Natural killer cell treated with Interleukin-12 subunit alpha and Interleukin-12 subunit beta and Interleukin-15 and Interleukin-18, amount 100 ng/mL, for 72 hours (primary cell): ENCODE results near the gene SSX3. TPM values are rescaled to one million over a fixed set of nuclear protein-coding genes. Genes with fewer than 3 reads are reported as not detected.
"Not testable (repeated sequence)": the region's sequence is repeated elsewhere in the genome, so short reads cannot be mapped to it uniquely, and the experiment has no call there.

Source experiments
- ATAC-seq, 2 donors: fragments of 150-1000 bp; cut with Tn5 transposase in 1 of 2; sonication (Bioruptor Pico), chemical (Tn5 transposase) in 1 of 2; 2 replicates each; pipeline ENCODE4 v1.10.0; 2021
- DNase-seq: peaks from one replicate; pipeline ENCODE4 v3.0.0; 2022; ENCODE audit warnings: low spot score
- H3K27ac Mint-ChIP-seq, 2 donors: 1 replicate in 1 of 2; 2 replicates in 1 of 2; pipeline ENCODE4 v1.8.0; 2022; ENCODE audit warnings: mixed read lengths in 2 of 2, mild to moderate bottlenecking in 1 of 2, moderate library complexity in 1 of 2
- H3K27me3 Mint-ChIP-seq, 2 donors: 1 replicate in 1 of 2; 2 replicates in 1 of 2; pipeline ENCODE4 v1.8.0; 2022; ENCODE audit warnings: mixed read lengths in 2 of 2
- H3K36me3 Mint-ChIP-seq: one replicate; pipeline ENCODE4 v1.8.0; 2022; ENCODE audit warnings: mixed read lengths
- H3K4me1 Mint-ChIP-seq, 2 donors: 1 replicate in 1 of 2; 2 replicates in 1 of 2; pipeline ENCODE4 v1.8.0; 2022; ENCODE audit warnings: low read depth in 2 of 2, mixed read lengths in 2 of 2, mild to moderate bottlenecking in 1 of 2
- H3K4me3 Mint-ChIP-seq: one replicate; pipeline ENCODE4 v1.8.0; 2022; ENCODE audit warnings: mixed read lengths
- H3K9me3 Mint-ChIP-seq: 2 replicates; pipeline ENCODE4 v1.8.0; 2022; ENCODE audit warnings: mixed read lengths
- total RNA-seq, 2 donors: library from RNA; stranded (reverse); gene quantifications; one replicate each; pipeline ENCODE4 v1.2.3, GENCODE V29; 2022

Gene SSX3, protein sequence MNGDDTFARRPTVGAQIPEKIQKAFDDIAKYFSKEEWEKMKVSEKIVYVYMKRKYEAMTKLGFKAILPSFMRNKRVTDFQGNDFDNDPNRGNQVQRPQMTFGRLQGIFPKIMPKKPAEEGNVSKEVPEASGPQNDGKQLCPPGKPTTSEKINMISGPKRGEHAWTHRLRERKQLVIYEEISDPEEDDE
- total RNA-seq: not detected

DNA sequence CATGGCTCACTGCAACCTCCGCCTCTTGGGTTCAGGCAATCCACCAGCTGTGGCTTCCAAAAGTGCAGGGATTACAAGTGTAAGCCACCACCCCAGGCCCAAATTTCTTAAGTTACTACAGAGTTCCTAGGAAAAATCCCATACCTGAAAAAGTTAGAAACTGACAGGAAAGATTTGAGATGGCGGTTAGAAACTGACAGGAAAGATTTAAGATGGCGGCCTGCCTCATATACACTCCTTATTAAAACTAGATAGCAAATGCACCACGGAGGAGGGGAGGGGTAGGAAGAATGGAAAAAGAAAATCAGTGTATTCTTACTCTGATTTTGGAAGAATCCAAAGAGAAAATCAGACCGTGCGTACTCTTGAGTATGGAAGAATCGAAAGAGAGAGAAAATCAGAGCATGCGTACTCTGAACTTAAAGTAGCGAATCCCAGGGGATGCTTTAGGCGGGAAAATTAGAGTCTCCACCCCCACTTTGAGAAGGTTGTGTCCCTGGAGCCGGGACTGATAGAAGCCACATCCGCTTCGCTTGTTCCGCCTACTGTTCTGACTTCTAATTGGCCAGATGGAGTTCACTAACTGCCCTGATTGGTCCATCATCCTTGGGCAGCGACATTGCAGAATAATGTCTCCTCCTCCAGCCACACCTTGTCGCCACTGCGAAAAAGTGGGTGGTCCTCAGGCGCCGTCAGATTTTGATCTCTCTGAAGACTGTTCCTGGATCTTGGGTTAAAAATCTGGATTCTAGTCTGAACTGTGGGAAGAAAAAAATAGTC is at the start of gene SSX3:
Gene SSX3, minus strand, starts transcription at position 389 of the 780 bp plus-strand sequence. CDS start 1,454 bp downstream, outside the sequence.
- not testable (repeated sequence) for H3K4me1 Mint-ChIP-seq
- peaks cover 0 to 14% of the 10 kb centered on the region in 2 donors for H3K27me3 Mint-ChIP-seq

GRCh38 chrX:48397825-48398224 is 41.3 kb upstream of the SSX3 start:
- not testable (repeated sequence) for H3K4me3 Mint-ChIP-seq, H3K27me3 Mint-ChIP-seq, H3K9me3 Mint-ChIP-seq, H3K36me3 Mint-ChIP-seq, H3K27ac Mint-ChIP-seq, ATAC-seq, H3K4me1 Mint-ChIP-seq
- peak; percentile 44 for DNase-seq

More for the DNA sequence above, at the start of gene SSX3:
- ATAC-seq, H3K36me3 Mint-ChIP-seq, H3K27ac Mint-ChIP-seq, DNase-seq, H3K9me3 Mint-ChIP-seq, H3K4me3 Mint-ChIP-seq: not testable (repeated sequence)

DNA sequence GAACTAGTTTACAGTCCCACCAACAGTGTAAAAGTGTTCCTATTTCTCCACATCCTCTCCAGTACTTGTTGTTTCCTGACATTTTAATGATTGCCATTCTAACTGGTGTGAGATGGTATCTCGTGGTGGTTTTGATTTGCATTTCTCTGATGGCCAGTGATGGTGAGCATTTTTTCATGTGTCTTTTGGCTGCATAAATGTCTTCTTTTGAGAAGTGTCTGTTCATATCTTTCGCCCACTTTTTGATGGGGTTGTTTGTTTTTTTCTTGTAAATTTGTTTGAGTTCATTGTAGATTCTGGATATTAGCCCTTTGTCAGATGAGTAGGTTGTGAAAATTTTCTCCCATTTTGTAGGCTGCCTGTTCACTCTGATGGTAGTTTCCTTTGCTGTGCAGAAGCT is 40.4 kb upstream of the SSX3 start:
- H3K36me3 Mint-ChIP-seq, ATAC-seq, H3K4me3 Mint-ChIP-seq, DNase-seq, H3K27me3 Mint-ChIP-seq, H3K9me3 Mint-ChIP-seq, H3K4me1 Mint-ChIP-seq, H3K27ac Mint-ChIP-seq: not testable (repeated sequence)

DNA sequence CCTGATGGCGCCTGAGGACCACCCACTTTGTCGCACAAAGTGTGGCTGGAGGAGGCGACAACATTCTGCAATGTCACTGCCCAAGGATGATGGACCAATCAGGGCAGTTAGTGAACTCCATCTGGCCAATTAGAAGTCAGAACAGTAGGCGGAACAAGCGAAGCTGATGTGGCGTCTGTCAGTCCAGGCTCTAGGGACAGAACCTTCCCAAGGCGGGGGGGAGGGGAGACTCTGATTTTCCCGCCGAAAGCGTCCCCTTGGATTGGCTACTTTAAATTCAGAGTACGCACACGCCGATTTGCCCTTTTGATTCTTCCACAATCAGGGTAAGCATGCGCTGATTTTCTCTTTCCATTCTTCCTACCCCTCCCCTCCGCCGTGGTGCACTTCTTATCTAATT is 26.7 kb upstream of the SSX3 start, which contains the start of gene SSX4:
Gene SSX4, plus strand, starts transcription at position 301 of the 400 bp plus-strand sequence. CDS start 515 bp downstream, outside the sequence.
- ATAC-seq, H3K27ac Mint-ChIP-seq, H3K9me3 Mint-ChIP-seq, H3K4me1 Mint-ChIP-seq, H3K27me3 Mint-ChIP-seq, H3K36me3 Mint-ChIP-seq, DNase-seq, H3K4me3 Mint-ChIP-seq: not testable (repeated sequence)

DNA sequence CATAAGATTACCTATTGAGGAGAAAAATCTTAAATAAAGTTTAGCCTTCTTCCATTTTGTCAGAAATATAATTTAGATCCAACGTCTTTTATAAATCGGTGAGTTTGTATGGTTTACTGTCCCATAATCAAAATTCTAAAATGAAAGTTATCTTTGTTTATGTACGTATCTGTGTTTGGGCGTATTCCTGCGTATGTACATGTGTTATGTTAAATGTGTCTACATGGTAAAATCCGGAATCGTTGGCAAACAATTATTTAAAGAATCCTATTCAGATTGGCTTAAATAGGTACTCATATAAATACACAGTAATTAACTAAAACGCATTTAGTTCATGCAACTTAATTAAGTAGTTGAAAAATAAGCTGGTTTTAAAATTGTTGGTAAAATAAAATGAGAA is 13.9 kb upstream of the SSX3 start:
- H3K27ac Mint-ChIP-seq, H3K36me3 Mint-ChIP-seq, DNase-seq, ATAC-seq, H3K9me3 Mint-ChIP-seq, H3K4me1 Mint-ChIP-seq, H3K27me3 Mint-ChIP-seq, H3K4me3 Mint-ChIP-seq: not testable (repeated sequence)

- not testable (repeated sequence) for H3K27me3 Mint-ChIP-seq, DNase-seq, H3K4me3 Mint-ChIP-seq, H3K4me1 Mint-ChIP-seq, H3K27ac Mint-ChIP-seq, H3K36me3 Mint-ChIP-seq, H3K9me3 Mint-ChIP-seq
- ATAC-seq: peak; percentile 65 to 72
Observed at GRCh38 chrX:48367717-48368408, 11.4 kb upstream of the SSX3 start.

DNA sequence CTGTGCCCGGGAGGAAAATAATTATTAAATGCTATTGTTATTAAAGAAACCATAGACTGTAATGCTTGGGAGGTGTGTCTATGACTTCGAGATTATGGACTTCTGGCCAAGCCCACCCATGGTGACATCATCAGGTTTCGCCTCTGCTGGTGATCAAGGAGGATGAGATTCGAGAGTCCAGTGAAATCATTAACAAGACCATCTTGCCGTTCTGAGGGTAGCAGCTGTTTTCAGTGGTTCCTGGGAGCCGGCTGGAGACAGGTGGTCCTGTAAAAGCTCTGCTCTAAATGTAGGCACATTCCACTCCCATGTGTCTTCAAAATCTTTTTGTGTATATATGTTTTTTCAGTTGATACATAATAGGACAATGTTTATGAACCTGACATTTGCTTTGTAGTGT is 2.8 kb upstream of the SSX3 start:
- H3K27me3 Mint-ChIP-seq, ATAC-seq, DNase-seq, H3K4me1 Mint-ChIP-seq, H3K9me3 Mint-ChIP-seq, H3K27ac Mint-ChIP-seq, H3K4me3 Mint-ChIP-seq, H3K36me3 Mint-ChIP-seq: not testable (repeated sequence)

DNA sequence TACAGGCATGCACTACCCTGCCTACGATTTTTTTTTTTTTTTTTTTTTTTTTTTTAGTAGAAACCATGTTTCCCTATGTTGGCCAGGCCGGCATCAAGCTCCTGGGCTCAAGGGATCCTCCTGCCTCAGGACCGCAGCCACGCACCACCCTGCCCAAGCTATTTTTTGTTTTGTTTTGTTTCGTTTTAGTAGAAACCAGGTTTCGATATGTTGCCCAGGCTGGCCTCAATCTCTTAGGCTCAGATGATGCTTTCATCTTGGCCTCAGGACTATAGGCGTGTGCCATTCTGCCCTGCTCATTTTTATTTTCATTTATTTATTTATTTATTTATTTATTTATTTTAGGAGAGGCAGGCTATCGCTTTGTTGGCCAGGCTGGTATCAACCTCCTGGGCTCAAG is 1.2 kb upstream of the SSX3 start:
- Mint-ChIP-seq H3K9me3 (no peaks in the 10 kb centered on the region), H3K4me1 (no peaks in the 10 kb centered on the region), H3K27me3 (peaks cover 0 to 10% of the 10 kb centered on the region in 2 donors), H3K4me3 (no peak overlapping the region), H3K27ac (no peak overlapping the region), H3K36me3 (no peaks in the 10 kb centered on the region)
- no peak for ATAC-seq
- no peak for DNase-seq

- H3K4me1 Mint-ChIP-seq, H3K36me3 Mint-ChIP-seq, DNase-seq, H3K4me3 Mint-ChIP-seq, H3K27me3 Mint-ChIP-seq, H3K27ac Mint-ChIP-seq, ATAC-seq, H3K9me3 Mint-ChIP-seq: not testable (repeated sequence)
Observed at GRCh38 chrX:48346059-48346458, 10.4 kb downstream of the SSX3 start.

GRCh38 chrX:48313996-48314395 is 42.5 kb downstream of the SSX3 start:
- not testable (repeated sequence) for H3K27ac Mint-ChIP-seq

GRCh38 chrX:48306175-48306574 is 50.3 kb downstream of the SSX3 start:
- H3K27me3 Mint-ChIP-seq: peaks cover 0 to 17% of the 10 kb centered on the region in 2 donors
- ATAC-seq (no peak), DNase-seq (no peak)
- no peaks in the 10 kb centered on the region for H3K9me3 Mint-ChIP-seq
- H3K36me3 Mint-ChIP-seq: no peaks in the 10 kb centered on the region
- no peaks in the 10 kb centered on the region for H3K4me1 Mint-ChIP-seq
- H3K27ac Mint-ChIP-seq: no peak overlapping the region
- H3K4me3 Mint-ChIP-seq: no peak overlapping the region

More at GRCh38 chrX:48313996-48314395, 42.5 kb downstream of the SSX3 start:
- H3K4me1 Mint-ChIP-seq, ATAC-seq, H3K9me3 Mint-ChIP-seq, H3K36me3 Mint-ChIP-seq, H3K4me3 Mint-ChIP-seq, DNase-seq: not testable (repeated sequence)
- H3K27me3 Mint-ChIP-seq: peaks cover 4 to 10% of the 10 kb centered on the region in 2 donors
